Hypothalamus (tissue), 51 donors: ENCODE results near the gene NSG1.

Source experiments
- DNase-seq, 51 donors: peaks; one replicate each; lab custom pipeline; 2025; lab: John Stamatoyannopoulos, UW

The NSG1 gene

GRCh38 chr4:4368809-4369580 lies 17.9 kb upstream of the NSG1 start:
- no peak for DNase-seq

- no peak for DNase-seq
Measured at GRCh38 chr4:4374388-4375098, 12.4 kb upstream of the NSG1 start.

- no peak for DNase-seq
Measured at GRCh38 chr4:4376074-4376473, 10.8 kb upstream of the NSG1 start.

- no peak for DNase-seq
Measured at GRCh38 chr4:4377191-4377590, 9.7 kb upstream of the NSG1 start.

DNA sequence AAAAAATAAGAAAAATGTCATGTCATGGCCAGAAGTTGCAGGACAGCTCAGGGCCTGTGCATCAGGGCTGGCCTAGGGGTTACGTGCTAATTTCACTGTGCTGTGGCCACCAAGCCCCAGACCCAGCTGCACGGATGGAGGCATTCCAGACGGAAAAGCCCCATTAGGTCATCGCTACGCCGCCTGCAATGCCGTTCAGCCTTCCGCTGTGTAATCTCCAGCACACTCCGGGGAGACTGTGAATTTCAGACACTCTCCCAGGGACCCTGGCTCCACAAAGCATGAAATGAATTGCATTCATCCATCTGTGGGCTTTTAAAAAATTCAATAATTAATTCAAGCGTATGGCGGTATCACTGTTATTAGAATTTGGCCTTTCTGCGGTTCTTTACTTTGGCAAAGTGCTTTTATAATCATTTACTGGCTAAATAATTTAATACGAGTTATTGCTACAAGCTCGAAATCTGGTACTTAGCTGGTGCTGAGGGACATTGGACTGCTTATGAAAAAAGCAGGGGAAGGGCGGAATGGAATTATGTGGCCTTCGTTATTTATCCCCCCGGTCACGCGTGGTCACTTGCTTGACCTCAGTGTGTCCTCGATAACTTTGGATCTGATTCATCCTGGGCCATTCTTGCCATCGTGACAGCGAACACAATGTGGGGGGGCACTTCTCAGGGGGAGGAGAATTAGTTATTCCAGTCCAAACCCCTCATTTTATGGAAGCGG lies 9.0 kb upstream of the NSG1 start:
- no peak for DNase-seq

DNA sequence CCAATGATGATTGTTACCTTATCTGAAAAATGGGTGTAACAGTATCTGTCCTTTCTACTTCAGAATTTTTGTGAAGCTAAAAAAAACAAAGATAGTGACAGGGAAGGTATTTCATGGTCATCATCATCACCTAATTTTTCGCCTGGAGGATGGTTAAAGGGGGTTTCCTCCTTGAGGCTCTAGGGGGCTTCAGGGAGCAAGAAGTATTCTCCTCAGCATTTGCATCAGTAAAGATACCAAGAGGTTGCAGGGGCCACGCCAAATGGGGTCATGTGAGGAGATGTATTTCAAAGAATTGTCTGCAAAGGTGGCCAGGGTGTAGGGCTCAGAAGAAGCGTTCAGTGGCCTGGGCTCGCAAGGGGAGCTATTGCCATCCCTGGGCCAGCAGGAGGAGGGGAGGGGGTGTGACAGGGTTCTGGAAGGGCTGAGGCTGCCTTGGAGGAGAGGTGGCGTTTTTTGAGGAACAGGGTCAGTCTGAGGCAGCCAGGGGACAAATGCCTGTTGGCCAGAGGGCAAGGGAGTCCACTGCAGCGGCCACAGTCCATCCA lies 7.3 kb upstream of the NSG1 start:
- no peak for DNase-seq

DNA sequence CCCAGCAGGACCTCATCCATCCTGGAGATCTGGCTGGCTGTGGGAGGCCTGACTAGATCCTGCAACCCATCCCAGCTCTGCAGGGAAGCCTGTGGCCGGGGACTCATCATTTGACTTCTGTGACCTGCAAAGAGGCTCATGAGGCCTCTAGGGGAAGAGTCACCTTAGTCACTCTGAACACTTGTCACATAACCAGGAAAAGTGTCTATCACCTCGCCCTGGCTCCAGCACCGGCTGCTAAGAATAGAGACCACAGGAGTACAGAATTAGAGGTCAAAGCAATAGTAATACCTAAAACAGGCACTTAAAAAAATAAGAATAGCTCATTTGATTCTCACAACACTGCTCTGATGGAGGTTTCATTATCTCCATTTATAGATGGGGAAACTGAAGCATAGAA lies 3.8 kb upstream of the NSG1 start:
- no peak for DNase-seq

DNA sequence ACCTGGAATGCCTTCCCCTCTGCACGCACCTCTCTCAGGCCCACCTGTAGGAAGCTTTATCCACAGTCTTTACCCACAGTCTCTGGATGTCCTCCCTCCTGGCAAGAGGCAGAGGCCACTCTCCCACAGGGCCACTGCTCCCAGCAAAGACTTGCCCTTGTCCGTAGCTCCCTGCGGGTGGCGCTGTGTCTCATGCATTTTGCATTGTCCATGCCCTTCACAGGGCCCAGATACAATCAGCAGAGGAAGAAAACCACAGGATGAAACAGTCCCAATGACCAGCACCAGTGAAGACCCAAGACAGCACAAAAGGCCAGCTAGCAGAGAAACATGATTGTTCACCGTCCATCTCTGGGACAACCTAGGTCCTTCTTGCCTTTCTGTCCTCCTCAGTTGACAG lies 2.1 kb upstream of the NSG1 start:
- DNase-seq: no peak

DNA sequence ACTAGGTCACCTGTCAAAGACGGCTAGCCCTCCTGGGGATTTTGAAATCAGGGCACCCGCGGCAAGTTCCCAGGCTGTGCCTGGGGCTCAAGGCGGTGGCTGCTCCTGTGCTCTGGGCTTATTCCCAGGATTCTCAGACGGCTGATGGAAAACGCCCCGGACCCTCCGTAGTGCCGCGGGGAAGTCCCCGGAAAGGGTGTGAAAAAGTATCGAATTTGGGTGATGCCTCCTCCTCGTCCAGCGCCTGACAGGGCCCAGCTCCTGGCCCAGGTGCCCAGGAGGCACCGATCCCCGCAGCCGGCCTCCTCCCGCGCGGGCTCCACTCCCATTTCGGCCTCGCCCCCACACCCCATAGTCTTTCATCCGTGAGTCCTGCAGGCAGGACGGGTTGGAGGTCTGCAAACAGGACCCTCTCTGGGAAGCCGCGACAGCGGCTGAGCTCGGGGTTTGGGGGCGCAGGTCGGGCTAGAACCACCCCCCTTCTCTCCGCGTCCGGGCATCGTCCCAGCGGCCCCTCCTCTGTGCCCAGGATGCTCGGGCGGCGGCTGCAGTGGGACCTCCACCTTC lies 1.1 kb upstream of the NSG1 start:
- DNase-seq: no peak

DNA sequence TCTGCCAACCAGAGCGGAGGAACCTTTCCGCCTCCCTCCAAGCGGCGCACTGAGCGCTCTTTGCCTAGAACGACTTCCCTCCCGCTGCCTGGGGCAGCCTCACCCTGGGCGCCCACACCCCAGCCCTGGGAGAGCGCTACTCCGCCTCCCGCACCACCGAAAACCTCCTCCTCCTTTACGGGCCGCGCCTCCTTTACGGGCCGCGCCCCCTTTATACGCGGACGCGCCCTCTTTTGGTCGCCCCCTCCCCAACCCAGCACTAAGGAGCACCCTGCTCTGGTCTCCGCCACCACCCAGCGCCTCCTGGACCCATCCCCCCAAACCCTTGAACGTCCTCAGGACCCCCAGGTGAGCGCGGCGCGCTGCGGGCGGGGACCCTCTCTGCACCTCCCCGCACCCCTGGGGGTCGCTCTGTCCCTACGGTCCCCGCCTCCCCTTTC lies 586 bp upstream of the NSG1 start:
- DNase-seq: peak in 7 of 51 donors; percentile 12 to 40 (median 22)

GRCh38 chr4:4387531-4388310 lies 819 bp downstream of the NSG1 start:
- DNase-seq: peak in 5 of 51 donors; percentile 12 to 36 (median 20)

DNA sequence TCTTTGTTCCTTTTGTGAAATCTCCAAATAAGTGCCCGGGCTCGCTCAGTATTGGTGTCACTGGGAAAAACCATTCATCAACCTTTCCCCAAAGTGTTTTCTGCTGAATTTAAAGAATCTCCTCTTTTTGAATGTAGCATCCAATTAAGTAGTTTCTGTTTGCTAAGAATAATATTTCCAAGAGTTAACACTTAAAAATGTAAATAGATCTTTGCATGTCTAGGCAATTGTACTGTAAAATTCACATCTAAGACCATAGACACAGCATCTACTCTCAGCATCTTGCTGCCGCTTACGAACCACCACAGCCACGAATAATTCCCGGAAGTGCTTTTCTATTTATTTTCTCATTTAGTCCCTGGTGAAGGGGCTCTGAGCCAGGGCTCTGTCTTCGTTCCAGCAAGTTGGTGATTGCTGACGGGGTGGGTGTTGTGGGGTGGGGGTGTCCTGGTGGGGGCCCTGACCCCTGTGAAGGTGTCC lies 1.4 kb downstream of the NSG1 start:
- no peak for DNase-seq

DNA sequence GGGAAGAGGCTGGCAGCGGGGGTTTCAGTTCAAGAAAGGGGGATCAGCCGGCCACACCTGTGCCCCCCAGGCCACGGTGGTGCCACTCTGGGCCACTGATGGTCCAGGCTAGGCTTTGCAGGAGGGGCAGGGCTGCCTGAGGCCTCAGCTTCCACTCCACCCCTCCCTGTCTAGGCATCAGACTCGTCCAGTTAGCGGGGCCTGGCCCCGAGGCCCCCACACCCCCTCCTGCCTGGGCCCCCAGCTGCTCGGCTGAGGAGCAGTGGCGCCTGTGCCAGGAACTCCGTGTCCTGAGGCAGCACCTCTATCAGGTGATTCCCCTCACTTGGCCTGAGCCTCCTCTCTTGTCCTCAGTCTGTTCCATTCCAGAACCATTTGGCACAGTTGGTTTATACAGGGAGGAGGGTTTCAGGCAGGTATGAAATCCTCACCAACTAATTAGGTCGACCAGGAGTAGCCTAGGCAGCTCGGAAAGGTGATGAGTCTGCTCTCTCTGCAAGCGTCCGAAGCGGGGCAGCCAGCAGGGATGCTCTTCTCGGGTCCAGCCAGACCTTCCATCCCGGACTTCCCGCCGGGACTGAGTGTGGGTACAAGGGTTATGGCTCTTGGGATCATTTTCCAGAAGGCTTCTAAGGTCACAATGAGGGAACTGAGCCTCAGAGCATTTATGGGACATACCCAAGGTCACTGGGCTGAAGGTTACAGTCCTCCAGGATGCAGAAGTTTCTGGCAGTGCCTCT lies 2.1 kb downstream of the NSG1 start:
- DNase-seq: no peak

GRCh38 chr4:4390046-4390445 lies 3.1 kb downstream of the NSG1 start:
- DNase-seq: no peak

DNA sequence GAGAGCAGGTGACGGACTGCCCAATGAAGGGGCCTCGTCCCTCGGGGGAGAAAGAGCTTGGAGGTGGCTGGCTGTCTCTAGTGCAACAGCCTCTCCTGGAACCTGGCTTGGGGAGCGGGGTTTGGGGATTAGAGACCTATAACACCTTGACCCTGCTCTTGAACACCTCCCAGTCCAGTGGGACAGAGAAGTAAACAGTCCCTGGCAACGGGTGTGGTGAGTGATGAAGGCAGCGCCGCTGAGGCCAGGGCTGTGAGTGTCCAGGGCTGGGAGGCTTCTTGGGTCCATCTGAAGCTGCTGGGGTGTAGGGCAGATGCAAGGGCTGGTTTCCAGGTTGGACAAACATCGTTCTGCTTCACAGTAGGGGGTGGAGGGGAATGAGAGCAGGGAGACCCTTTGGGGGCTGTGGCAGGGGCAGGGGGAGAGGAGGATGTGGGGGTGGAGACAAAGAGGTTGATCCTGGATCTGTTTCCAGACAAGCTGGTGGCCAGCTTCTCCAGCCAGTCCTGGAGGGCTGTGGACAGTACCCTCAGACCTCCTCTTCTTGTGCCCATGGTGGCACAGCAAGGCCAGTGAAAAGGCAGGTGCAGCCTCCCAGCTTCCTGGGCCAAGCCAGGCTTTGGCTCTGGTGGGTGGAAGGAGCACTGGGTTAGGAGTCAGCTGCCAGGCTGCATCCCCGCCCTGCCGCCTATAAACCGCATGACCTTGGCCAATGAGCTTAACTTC lies 3.8 kb downstream of the NSG1 start:
- no peak for DNase-seq

DNA sequence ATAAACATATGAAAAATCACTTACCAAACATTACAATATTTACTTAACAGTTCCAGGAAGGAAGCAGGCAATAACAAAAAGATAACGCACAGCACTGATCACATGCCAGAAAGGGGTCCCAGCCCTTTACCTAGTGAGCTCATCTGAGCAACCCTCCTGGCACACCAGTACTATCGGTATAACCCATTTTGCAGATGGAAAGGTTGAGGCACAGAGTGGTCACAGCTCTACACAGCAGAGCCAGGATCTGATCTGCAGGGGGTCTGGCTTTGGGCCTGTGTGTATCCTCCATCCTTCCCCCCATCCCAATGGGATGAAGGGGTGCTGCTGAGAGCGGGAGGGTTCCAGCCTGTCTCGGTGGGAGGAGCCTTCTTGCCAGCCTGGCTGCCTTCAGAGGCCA lies 5.0 kb downstream of the NSG1 start:
- DNase-seq: no peak

DNA sequence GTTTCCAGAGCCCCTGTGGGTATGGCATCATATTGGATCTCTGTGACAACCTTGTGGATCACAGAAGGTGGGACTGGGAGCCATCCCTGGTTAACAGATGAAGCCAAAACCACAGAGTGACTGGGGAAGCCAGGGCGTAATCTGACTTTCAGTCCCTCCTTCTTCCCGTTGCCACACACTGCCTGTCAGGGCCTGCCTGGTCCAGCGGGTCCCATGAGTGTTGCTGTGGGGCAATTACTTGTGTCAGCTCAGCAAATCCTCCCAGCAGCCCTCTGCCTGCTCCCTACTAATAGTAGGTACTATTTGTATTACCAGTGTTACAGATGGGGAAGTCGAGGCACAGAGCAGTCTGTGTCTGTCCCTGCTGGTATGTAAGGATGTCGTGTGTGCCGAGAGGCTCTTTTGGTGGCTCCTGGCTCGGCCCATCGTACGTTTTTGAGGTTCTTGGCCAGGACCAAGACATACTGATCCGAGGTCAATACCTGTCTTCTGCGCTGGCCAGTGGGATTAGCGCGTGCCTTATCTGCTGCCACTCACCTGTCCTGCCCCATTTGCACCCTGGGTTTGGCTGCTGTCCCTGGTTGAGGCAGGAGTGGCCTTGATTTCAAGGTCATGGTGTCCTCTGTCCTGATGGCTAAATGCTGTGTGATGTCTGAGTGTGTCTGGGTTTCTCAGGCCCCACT lies 5.7 kb downstream of the NSG1 start:
- no peak for DNase-seq

- peak in 1 of 51 donors; percentile 40 for DNase-seq
Measured at GRCh38 chr4:4394644-4395043, 7.7 kb downstream of the NSG1 start.
